NCI-H510A (cell line): Measurements from ENCODE around the gene PAXX.

Experiments used
- DNase-seq: peaks from one replicate; lab custom pipeline; 2025; lab: John Stamatoyannopoulos, UW

Gene PAXX

DNA sequence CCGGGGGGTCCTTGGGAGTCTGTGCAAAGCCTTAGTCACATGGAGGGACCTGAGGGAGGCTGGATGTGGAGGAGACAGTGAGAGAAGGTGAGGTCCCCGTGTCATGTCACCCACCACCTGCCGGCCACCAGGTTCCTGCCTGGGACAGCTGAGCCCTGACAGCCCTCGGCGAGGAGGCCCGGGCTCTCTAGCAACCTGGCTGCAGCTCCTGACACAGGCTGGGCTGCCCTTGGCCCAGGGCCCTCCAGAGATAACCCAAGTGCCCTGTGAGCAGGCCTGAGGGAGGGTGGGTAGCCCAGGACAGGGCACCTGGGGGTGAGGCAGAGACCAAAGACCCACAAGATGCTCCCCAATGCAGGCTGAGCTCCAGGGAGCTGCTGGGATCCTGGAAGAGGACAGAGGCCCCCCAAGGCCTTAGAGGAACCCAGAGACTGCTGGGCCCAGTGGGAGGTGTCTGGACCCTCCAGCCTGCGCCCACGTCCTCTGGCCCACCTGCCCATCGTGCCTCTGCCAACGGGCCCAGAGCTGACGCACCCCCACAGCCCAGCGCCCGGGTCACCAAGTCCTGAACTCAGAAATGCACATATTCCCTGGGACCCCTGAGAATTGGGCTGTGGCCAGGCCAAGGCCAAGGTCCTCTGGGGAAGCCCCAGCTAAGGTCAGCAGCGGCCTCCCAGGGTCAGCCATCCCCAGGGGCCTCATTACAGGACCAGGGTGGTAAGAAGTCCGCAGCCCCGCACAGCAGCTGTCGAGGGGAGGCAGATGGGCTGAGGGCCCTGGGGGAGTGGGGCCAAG, 23.7 kb upstream of the PAXX start:
- DNase-seq = no peak

DNA sequence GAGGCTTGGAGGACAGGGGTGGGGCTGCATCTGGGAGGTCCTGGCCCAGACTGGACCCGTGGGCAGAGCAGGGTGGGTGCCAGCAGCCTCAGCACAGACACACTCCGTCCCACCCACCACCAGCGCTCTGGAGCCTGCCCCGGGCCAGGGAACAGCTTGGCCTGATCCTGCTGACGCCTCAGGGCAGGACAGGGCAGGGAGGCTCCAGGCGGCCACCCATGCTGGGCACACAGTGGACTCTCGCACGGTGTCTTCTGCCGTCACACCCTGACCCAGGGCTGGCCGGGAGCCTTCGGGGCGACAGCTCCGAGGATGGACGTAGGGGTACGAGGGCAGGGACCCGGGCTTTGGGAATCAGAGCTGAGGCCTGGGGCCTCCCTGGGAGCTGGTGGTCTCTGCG, 23.1 kb upstream of the PAXX start:
- DNase-seq = no peak

GRCh38 chr9:136969774-136970173, 22.4 kb upstream of the PAXX start:
- DNase-seq = no peak

DNA sequence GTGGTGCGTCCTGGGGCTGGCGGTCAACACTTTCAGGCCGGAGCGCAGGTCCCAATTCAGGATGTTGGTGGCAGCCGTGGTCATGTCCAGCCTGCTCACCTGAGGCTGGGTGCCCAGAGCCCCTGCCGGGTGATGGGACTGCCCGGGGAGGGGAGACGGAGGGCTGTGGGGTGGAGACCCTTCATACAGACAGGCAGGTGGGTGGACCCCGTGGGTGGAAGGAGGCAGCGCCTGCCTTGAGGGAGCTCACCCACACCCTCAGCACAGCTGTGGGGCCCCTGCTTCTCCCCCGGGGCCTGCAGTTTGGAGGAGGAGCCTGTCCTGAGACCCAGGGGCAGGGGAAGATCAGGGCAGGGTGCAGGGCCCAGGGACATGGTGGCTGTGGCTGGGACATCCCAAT, 21.9 kb upstream of the PAXX start:
- no peak for DNase-seq

- DNase-seq = no peak
Observed at GRCh38 chr9:136971746-136972145, 20.5 kb upstream of the PAXX start.

DNA sequence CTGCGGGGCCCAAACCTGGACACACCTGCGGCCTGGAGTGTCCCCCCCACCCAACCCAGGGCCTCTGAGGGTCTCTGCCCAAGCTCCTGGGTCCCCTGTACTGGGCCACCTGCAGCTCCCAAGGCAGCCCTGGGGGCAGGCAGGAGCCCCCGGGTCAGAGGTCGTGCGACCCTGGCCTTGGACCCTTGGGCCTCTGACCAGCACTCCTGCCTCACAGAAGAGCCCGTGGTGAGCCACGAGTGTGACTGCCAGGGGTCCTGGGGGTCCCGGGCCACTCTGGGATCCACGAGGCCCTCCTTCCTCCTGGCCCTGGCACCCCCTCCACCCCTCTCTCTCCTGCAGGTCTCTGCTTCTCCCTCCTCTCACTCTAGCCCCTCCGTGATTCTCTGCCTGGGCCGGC, 19.9 kb upstream of the PAXX start:
- DNase-seq = no peak

GRCh38 chr9:136972743-136973142, 19.5 kb upstream of the PAXX start:
- DNase-seq = no peak

DNA sequence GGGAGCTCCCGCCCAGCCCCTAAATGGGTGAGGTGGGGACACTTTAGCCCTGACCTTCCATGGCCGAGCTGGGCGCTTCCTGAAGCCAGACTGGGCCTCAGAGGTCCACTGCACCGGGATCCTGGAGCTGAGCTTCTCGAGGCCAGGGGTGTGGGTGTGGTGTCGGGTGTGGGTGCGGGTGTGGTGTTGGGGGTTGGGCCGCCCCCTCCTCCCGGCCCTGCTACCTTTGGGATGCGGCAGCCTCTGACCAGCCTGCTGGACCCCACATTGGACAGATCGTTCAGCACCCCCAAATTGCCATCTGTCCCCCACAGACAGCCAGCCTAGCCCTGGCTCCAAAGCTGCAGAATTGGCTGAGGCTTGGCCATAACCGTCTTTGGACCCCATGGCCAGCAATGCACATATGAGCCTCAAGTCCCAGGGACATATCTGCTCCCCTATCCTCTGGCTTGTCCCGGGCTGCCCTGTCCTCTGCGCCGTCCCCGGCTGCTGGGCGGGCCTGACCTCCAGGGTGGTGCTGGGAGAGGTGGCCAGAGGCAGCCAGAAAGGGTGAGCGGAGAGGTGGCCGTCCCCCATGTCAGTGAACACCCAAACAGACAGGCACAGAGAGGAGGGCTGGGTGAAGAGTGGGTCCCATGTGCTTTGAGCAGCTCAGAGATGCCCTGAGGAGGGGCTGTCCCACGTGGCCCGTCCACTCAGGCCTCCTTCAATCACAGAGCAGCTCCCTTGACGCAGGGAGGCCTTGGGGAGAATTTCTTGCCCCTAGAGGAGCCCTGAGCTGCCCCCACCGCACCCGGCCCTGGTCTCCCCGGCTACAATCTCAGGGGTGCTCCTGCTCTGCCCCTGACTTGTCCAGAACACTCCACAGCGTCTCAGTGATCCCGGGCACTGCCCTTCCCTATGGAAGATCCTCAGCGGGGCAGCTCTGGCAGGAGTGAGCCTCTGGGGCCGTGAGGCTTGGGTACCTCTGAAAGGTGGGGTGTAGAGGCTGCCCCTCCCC, 18.3 kb upstream of the PAXX start:
- DNase-seq = no peak

- DNase-seq = no peak
Observed at GRCh38 chr9:136974817-136975535, 17.2 kb upstream of the PAXX start.

GRCh38 chr9:136975644-136976043, 16.6 kb upstream of the PAXX start:
- no peak for DNase-seq

DNA sequence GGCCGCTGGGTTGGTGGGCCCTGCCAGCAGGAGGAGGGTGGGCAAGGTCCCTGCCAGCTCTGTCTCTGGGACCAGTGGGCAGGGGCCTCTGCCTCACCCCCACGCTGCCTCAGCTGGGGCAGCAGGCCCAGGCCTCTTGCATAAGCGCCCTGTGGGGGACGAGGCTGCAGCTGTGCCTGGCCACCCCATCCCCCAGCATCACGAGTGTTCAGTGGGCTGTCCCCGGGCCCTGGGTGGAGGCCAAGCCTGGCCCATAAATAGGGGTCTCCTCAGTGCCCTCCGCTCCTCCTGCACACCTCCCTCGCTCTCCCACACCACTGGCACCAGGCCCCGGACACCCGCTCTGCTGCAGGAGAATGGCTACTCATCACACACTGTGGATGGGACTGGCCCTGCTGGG, 15.0 kb upstream of the PAXX start, which contains the start of gene PTGDS:
PTGDS (plus strand) TSS at position 282 of the 400 bp plus-strand sequence; CDS start at position 357, 75 bp downstream.
- no peak for DNase-seq

- DNase-seq = no peak
Observed at GRCh38 chr9:136977649-136978072, 14.6 kb upstream of the PAXX start.

DNA sequence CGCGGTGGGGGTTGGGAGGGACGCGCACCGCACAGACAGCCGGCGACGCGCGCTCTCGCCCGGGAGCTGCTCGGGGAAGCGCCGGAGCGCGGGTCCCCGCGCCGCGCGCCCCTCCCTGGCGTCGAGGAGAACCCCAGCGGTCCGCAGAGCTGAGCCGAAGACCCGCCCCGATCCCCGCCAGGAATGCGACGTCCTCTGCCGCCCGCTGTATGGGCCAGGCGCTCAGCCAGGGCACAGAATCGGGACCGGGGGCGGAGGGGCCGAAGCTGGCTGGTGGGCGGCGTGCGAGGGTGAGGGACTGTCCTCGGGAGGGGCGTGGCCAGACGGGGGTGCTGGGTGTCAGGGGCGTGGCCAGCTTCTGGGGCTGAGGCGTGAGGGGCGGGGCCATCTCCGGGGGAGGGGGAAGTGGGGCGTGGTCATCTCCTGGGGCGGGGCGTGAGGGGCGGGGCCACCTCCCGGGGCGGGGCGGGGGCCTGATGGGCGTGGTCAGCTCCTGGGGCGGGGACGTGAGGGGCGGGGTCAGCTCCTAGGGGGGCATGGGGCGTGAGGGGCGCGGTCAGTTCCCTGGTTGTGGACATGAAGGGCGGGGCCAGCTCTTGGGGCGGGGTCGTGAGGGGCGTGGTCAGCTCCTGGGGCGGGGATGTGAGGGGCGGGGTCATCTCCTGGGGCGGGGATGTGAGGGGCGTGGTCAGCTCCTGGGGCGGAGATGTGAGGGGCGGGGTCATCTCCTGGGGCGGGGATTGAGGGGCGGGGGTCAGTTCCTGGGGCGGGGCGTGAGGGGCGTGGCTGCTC, 14.0 kb upstream of the PAXX start:
- no peak for DNase-seq

DNA sequence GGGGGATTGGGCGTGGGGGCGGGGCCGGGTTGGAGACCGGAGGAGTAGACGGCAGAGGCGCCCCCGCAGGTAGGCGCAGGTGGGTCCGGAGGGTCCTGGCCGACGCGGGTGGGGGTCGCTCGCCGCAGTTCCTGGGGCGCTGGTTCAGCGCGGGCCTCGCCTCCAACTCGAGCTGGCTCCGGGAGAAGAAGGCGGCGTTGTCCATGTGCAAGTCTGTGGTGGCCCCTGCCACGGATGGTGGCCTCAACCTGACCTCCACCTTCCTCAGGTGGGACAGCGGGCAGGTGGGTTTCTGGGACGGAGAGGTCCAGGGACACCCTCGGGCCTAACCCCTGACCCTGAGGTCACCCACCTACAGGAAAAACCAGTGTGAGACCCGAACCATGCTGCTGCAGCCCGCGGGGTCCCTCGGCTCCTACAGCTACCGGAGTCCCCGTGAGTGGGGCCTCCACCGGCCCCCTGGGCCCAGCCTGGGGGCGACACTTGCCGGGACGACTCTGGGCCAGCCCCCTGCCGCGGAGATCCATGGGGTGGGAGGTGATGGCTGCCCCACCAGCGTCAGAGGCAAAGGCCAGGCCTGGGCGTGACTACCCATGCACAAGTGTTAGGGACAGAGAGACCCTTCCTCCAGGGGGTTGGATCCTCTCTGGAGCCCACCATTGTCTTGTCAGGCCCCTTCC, 13.2 kb upstream of the PAXX start:
- no peak for DNase-seq

- no peak for DNase-seq
Observed at GRCh38 chr9:136979769-136980587, 12.2 kb upstream of the PAXX start.

GRCh38 chr9:136980669-136981478, 11.3 kb upstream of the PAXX start:
- DNase-seq = no peak

GRCh38 chr9:136981588-136982231, 10.5 kb upstream of the PAXX start:
- DNase-seq = no peak

- no peak for DNase-seq
Observed at GRCh38 chr9:136982232-136983051, 9.8 kb upstream of the PAXX start, which contains the start of gene LCNL1. TSS of gene LCNL1 (plus strand) at chr9:136982993. CDS start at chr9:136983587, 594 bp downstream.
